HCEC 1CT (cell line): Measurements from ENCODE around the gene ALS2CL.

Experiments
- DNase-seq: peaks from one replicate; pipeline ENCODE4 v3.0.0-alpha.2; 2017

Gene ALS2CL

DNA sequence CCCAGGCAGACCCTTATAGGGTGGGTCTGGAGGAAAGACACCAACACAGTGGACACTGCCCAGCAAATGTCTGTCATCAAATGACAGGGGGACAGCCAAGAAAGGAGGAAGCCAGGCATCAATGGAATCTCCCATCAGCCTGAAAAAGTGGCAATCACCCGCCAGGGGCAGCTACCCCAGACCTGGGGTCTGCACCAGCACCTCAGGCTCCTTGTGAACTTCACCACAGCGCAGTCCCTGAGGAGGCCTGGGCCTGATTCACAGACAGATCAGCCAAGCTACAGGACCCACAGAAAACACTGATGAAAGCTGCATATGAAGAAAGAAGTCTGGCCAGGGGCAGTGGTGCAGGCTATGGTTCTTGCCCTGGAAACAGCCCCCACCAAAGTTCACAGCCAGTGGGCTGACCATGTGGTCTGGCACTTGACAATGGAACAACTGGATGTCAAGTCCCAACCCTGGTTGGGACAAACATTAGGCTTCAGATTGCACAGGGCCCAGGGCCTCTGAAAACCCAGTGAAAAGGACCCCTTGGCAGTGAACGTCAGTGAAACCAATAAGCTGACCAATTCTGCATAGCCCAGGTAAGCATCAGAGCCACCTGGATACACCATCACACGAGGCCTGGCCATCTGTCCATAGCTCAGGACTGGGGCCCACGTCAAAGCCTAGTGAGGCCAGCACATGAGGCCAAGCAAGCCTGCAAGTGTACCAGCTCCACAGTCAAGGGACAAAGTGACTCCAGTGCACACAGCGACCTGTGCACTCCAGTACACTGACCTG lies 29.1 kb downstream of the ALS2CL start:
- DNase-seq = no peak

DNA sequence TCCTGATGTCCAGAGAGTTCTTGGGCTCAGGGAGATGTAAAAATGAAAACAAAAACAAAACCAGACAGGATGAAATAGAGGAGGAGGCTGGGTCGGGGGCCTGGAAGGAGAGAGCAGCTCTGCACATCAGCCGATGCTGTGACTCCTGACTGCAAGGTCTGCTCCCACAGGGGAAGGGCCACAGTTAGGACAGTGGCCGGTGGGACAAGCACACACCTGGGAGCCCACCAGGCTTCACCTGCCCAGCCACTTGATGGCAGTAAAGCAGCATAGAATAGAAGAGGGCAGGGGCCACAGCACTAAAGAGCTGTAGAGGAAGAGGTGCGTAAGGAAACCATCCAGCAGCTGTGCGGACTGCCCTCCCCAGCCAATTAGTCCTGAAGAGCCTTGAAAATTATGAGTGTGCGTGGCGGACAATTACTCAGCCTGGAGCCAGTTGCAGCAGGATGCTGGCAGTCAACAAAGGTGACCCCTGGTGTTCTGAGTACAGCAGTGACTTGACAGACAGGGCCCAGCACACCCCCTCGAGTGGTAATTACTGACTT lies 29.8 kb downstream of the ALS2CL start:
- DNase-seq = no peak

DNA sequence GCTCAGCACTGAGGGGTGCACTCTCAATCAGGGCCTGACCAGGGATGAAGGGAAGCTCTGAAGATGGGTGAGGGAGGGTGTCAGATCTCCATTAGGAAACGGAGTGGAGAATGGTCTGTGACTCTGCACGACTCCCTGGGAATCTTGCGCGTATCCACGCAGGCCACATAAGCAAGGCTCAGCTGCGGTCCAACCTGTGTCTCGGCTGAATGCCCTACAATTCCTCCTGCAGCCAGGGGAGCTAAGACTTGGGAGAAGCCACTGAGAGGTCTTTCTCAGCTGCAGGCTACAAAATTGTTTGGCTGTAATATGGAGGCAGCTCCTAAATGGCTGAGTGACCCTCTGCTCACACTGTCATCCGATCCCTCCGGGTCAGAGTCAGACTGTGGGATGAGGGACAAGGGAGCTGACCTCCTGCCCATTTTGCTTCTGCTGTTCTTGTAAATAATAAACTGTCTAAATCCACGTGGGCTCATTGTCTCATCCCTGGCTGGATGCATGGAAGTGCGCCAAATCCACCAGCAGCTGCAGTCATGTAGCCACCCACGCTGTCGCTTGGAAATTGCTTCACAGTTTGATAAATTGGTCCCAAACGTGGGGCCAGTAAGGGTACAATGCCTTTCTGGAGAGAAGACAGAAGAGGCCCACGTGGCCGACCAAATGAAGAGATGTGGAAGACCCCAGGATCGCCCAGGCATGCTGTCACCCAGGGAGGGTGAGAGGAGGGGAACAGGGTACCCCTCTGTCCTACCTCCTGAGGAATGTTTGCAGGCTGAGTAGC lies 30.5 kb downstream of the ALS2CL start:
- DNase-seq = peak; percentile 39

DNA sequence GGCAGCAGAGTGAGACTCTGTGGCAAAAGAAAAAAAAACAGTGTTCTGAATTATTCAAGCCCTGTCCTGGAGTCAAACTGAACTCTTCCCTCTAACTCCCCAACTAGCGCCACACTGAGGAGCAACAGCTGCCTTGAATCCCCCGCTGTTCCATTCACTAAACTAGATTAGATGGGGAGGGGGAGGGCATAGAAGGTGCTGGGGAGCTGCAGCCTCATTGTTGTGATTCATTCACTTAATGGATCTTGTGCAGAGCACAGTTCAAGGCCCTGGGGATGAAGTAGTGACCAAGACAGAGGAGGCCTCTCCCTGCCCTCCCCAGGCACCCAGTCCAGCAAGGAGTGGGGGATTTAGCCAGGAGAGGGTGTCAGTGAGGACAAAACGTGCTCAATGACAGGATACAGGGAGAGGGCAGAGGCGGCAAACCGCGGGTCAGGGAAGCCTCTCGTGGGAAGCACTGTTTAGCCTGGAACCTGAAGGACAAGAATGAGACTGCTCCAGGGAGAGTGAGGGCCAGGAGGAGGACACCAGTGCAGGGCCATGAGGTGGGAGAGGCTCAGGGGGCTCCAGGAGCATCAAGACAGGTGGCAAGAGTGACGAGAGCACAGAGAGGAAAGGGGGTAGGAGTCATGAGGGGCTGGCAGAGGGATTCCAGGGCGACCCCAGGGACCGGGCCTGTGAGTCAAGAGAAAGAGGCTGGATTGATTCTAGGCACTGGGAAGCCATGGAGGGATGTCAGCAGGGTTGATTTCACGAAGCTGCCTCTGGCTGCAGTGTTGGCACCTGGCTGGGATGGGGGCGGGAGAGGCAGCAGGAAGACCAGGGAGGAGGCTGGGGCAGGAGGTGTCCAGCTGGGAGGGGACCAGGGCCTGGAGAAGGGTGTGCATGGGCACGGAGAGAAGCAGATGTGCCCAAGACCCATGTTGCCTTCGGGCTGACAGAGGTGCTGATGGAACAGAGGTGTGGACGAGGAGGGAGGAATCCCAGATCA lies 31.4 kb downstream of the ALS2CL start:
- no peak for DNase-seq

DNA sequence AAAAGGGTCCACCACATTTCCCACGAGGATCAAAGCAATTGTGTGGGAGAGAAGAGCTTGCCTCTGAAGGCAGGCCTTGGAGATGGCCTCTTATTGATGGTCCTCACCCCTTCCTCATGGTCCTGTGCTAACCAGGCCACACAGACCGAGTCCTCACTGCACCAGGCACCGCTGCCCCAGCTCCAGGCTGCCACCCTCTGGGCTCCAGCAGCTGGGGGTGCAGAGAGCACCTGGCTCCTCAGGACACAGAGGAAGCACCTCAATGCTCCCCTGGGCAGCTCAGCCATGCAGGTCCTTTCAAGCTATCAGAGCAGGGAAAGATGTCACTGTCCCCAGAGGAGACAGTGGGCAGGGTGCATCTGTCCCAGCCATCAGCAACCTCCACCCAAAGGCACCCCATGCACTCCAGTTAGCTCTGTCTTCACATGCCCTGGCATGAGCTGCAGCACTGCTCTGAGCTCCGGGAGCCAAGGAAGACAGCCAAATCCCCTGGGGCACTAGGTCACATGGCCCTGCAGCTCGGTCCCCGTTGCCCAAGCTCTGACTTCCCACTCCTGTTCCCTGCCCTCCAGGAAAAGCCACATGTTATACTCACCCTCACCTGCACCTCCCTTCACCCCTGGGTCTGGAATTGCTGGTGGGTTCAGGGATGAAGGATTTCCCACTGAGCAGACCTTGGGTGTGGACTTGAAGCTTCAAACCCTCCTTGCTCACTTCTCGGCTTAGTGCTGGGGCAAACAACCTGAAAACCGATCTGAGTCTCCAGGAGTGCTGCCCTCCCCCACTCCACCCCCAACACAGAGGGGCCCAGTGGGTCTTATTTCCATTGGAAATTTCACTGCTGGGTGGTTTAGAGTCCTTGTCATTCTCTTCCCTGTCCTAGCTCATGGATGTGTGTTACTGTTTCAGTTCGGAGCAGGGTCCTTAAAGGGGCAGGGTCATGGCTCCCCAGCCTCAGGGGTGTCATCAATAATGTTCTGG lies 32.6 kb downstream of the ALS2CL start:
- no peak for DNase-seq

DNA sequence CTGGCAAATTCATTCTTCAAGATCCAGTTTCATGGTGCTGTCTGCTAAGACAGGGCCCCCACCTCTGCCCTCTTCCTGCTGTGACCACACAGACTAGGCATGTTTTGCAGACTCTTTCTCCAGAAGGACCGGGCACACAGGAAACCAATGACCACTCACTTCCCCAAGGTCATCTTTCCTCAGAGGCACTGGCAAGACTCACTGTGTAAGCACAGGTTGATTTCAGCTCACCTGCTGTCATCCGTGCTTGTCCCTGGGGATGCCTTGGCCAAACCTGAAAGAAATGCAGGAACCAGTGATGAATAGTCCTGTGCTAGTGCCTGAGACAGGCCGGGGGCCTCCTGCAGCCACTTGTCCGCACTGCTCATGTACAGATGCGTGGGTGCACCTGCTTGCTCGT lies 33.5 kb downstream of the ALS2CL start:
- DNase-seq = no peak

DNA sequence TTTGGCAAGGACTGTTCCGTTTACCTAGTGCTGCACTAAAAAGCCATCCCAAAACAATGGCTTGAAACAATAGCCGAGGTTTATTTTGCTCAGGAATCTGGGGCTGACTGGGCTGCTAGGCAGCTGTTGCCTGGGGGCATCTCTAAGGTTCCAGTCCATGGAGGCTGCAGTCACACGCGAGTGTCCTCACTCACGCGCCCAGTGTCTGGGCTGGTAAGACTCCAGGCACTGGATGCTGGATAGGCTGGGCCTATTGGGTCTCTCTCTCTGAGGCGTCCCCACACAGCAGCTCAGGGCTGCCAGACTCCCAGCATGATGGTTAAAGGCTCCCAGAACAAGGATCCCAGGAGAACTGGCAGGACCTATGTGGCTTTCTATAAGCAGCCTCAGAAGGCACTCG lies 34.2 kb downstream of the ALS2CL start:
- no peak for DNase-seq

DNA sequence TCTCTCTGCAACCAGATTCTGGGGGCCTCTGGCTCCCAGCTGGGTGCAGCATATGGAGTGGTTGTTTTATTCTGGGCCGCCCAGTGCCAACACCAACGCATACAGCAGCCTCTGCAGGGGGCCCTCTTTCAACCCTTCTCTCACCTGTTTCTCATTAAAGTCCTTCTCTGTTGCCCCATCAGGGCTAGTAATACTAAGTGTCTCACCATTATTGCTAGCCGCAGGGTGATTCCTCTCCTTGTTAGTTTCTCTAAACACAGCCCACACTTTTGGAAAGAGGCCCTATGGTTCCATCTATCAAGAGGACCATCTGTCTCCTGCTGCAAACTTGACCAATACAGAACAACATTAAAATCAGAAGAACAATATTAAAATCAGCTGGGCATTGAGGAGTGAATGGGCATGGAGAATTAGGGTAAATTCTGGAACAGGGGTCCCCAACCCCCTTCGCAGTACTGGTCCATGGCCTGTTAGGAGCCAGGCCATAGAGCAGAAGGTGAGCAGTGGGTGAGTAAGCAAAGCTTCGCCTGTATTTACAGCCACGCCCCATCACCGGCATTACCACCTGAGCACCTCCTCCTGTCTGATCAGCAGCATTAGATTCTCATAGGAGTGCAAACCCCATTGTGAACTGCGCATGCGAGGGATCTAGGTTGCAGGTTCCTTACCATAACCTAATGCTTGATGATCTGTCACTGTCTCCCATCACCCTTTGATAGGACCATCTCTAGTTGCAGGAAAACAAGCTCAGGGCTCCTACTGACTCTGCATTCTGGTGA lies 36.5 kb downstream of the ALS2CL start:
- DNase-seq = no peak

DNA sequence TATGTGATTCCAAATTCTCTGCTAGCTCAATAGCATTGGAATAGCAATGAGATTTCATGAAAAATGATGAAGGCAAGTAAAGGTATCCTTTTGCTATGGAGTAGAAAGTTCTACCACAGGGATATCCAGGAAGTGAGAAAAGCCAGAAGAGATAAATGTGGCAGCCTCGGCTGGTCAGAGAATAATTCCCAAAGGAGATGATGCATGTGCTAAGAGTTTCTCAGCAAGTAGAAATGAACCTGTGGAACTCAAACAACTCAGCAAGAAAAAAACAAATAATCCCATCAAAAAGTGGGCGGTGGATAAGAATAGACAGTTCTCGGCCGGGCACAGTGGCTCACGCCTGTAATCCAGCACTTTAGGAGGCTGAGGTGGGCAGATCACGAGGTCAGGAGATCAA lies 38.2 kb downstream of the ALS2CL start:
- DNase-seq = no peak

DNA sequence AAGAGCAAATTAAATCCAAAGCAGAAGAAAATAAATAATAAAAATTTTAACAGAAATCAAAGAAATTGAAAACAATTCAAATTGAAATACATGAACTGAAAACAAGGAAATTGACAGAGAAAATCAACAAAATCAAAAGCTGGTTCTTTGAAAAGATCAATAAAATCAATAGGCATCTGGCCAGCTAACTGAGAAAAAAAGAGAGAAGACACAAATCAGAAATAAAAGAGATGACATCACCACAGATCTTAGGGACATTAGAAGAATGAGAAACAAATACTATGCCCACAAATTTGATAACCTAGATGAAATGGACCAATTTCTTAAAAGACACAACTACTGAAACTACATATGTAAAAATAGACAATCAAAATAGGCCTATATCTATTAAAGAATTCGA lies 42.4 kb downstream of the ALS2CL start:
- DNase-seq = no peak

DNA sequence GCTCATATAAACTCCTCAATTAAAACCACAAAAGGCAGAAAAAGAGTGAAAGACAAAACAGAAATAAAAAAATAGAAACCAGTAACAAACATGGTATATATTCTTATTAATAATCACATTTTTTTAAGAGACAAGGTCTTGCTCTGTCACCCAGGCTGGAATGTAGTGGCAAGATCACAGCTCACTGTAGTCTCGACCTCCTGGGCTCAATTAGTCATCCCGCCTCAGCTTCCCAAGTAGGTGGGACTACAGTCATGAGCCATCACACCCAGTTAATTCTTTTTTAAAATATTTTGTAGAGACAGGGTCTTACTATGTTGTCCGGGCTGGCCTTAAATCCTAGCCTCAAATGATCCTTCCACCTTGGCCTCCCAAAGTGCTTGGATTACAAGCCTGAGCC lies 44.0 kb downstream of the ALS2CL start:
- peak; percentile 53 for DNase-seq

DNA sequence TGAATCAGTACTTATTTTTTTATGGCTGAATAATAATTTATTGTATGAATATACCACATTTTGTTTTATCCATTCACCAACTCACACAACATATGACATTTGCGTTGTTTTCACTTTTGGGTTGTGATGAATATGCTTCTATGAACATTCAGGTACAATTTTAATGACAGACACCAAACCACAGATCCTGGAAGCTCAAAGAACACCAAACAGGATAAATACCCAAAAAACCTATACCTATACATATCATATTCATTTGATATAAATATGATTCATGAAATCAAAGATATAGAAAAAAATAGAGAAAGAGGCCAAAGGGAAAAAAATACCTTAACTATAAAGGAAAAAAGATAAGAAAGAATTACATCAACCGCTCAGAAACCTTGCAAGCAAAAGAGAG lies 45.4 kb downstream of the ALS2CL start:
- DNase-seq = no peak

DNA sequence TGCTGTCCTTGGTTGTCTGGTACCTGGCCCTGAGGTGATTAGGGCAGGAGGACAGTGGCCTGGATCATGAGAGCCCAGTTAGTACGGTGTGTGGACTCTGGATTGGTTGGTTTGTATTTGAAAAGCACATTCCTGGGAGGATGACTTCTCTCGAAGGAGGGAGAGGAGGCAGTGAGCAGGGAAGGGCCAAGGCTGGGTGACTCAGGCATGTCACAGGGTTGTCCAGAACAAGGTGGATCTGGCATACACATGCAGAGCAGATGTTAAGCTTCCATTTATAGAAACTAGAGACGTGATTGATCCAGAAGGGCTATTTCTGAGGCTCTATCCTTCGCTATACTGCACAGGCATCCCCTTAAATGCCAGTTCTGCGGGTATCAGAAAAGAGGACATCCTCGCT lies 46.8 kb downstream of the ALS2CL start:
- DNase-seq = peak; percentile 94

DNA sequence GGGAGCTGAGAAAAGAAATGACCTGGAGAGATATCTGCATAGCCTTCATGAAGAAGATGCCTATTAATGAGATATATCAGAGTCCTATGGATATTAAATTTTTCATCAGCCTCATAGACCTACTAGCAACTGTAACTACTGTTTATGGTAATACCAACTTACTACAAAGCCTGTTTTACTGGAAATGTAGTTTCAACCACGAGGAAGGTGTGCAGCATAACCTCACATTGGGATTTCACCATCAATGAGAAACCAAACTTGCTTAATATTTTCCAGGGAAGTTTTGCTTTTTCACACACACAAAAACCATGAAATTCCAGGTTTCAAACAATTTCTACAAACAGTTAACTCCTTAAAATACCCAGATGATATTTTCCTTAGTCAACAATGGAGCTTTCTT lies 49.8 kb downstream of the ALS2CL start:
- DNase-seq = no peak

DNA sequence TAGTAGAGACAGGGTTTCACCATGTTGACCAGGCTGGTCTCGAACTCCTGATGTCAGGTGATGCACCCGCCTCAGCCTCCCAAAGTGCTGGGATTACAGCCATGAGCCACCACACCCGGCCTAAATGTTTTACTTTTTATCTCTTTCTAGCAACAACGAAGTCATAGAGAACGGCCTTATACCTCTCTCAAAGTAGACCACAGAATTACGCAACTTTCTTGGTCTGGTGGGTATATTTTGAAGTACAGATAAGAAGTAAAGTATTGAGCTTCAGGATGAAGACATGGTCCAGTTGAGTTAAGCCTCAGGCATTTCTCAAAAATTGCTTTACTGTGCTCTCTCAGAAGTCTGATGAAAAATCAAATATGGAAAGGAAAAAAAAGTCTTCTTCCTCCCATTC lies 50.5 kb downstream of the ALS2CL start:
- no peak for DNase-seq

DNA sequence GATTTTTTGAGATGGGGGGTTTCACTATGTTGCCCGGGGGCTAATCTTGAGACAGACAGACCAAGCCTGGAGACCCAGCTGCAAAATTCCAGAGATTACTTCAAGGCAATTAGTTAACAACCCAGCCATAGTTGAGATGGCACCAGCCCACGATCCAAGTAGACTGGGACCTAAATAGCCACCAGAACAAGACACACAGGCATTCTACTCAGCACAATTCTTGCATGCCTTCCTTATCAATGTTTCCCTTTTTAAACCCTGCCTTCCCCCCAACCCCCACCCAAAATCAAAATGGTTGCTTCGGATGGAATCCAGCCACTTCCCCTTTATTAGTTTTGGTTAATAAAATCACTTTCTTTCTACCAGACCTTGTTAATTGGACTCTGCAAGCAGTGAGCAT lies 52.6 kb downstream of the ALS2CL start:
- DNase-seq = no peak

DNA sequence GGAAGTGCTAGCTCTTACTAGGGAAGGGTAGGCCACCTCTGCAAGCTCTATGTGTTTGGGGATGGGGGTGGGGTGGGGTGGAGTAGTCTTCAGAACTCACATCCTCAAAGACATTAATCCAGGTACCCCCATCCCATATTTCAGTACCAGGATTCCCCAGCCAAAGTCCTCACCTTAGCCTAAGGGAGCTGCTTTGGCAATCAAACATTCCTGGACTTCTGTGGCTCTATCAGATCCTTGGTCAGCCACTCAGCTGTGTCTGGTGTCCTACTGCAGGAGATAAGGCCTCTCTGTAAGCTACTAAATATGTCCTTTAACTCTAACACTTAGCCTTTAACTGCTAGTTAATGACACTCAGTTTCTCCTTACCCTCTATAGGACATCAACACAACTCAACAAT lies 54.3 kb downstream of the ALS2CL start:
- no peak for DNase-seq

DNA sequence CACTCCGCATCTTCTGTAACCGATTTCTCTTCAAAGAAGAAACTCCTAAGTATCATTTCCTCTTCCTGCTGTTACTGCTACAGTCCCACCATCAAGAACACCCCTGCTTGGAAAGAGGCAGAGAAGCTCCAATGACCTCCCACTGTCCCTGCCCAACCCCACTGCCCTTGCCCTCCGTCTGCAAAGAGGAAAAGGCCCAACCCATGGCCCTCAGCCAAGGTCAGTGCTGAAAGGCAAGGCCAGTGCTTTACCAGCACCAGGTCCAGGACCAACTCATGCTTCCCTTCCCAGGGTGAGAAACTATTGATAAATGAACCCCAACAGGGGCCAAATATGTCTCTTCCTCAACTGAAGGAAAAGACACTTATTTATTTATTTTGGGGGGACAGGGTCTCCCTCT lies 58.6 kb downstream of the ALS2CL start:
- DNase-seq = no peak

DNA sequence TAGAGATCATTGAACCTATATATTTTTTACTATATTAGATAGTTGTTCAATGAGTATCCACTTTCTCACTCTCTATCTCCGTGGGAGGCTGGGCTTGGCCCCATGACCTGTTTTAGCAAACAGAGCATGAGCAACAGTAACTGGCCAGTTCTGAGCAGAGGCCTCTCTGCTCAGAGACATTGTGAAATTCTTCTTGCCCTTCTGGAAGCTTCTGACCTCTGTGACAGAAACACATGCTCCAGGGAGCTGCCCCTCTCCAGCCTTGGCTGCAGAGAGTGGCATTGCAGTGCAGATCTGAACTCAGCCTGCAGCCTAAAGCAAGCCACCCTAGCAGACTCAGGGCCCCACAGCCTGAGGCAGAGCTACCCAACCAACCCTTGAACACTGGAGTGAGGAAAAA lies 60.7 kb downstream of the ALS2CL start:
- peak; percentile 63 for DNase-seq

DNA sequence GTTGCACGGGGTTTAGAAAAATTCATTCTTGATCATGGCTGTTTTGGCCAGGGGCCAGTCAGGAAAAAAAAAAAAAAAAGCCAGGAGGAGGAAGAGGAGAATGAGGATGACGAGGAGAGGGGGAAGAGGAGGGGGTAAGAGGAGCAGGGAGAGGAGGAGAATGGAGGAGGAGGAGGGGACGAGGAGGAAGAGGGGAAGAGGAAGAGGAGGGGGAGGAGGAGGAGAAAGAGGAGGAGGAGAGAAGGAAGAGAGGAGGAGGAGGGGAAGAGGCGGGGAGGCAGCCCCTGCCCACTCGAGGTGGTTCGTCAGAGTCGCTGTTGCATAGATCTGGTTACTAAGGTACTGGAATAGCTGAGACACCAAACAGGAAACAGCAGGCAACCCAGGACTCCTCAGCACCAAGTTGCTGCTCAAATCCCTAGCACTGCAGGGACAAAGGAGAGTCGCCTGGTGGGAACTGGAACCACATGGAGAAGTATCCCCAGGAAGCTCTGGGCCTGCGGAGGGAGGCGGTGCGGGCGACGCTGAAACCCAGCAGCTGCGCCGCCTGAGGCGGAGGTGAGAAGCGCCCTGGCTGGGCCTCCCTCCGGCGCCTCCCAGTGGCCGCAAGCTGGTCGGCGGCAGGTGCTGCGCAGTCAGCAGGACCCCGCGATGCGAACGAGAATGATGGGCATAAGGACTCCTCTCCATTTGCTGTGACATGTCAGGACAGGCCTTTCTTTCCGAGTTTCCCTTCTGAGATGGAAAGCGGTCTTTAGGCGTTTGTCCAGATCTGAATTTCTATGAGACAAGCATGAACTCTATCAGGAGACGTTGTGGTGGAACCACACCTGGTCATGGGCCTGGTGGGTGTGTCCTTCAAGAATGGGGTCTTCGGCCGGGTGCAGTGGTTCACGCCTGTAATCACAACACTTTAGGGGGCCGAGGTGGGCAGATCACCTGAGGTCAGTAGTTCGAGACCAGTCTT lies 63.6 kb downstream of the ALS2CL start:
- peak; percentile 76 for DNase-seq
